Renal pelvis (tissue), 4 donors: ENCODE measurements around the gene BTBD2. TPM values are rescaled to one million over a fixed set of nuclear protein-coding genes. Genes with fewer than 3 reads are reported as not detected.
"Not testable (repeated sequence)": the region's sequence is repeated elsewhere in the genome, so short reads cannot be mapped to it uniquely, and the experiment has no call there.

ENCODE experiments used
- DNase-seq: peaks from one replicate; pipeline ENCODE4 v3.0.0-alpha.2; 2013
- polyA plus RNA-seq, 3 donors: library from polyadenylated mRNA; unstranded; fragments of 120-200 nt; gene quantifications; one replicate each; pipeline ENCODE4 v1.2.1, GENCODE V29; 2013; ENCODE audit not compliant: insufficient read length in 3 of 3

Gene BTBD2
- polyA plus RNA-seq, 3 donors: 114 to 138 (median 114) TPM

GRCh38 chr19:1988464-1988863, 27.1 kb downstream of the BTBD2 start:
- not testable (repeated sequence) for DNase-seq

GRCh38 chr19:1987197-1988187, 28.0 kb downstream of the BTBD2 start:
- no peak for DNase-seq

- no peak for DNase-seq
These were observed 29.0 kb downstream of the BTBD2 start for GRCh38 chr19:1986357-1987162.

- no peak for DNase-seq
These were observed 29.7 kb downstream of the BTBD2 start for GRCh38 chr19:1985588-1986356.

- no peak for DNase-seq
These were observed 31.2 kb downstream of the BTBD2 start for GRCh38 chr19:1984357-1984756.

- no peak for DNase-seq
These were observed 34.3 kb downstream of the BTBD2 start for GRCh38 chr19:1981253-1981652.

GRCh38 chr19:1980809-1981181, 34.7 kb downstream of the BTBD2 start:
- no peak for DNase-seq

GRCh38 chr19:1980091-1980808, 35.3 kb downstream of the BTBD2 start:
- no peak for DNase-seq

- DNase-seq: no peak
These were observed 35.9 kb downstream of the BTBD2 start for GRCh38 chr19:1979642-1980041.

- no peak for DNase-seq
These were observed 36.5 kb downstream of the BTBD2 start for GRCh38 chr19:1979017-1979416.

- no peak for DNase-seq
These were observed 37.1 kb downstream of the BTBD2 start for GRCh38 chr19:1978346-1978894.

GRCh38 chr19:1977120-1977519, 38.4 kb downstream of the BTBD2 start:
- no peak for DNase-seq

- DNase-seq: no peak
These were observed 40.4 kb downstream of the BTBD2 start for GRCh38 chr19:1975162-1975480.

GRCh38 chr19:1974381-1975161, 40.9 kb downstream of the BTBD2 start:
- DNase-seq: no peak

GRCh38 chr19:1970806-1971502, 44.6 kb downstream of the BTBD2 start:
- no peak for DNase-seq

- DNase-seq: no peak
These were observed 45.3 kb downstream of the BTBD2 start for GRCh38 chr19:1970003-1970805.

- DNase-seq: no peak
These were observed 46.1 kb downstream of the BTBD2 start for GRCh38 chr19:1969176-1970002.
